ENCODE results near the gene BRD7.

GRCh38 chr16:50398336-50398735 is 29.5 kb upstream of the BRD7 start:
- TF ChIP-seq CTCF (conservative IDR thresholded peaks at IDR 0.05; ENCODE audit: low read depth, low read length) (no peak), POLR2A (IDR thresholded peaks at IDR 0.05; ENCODE audit: low read depth, low read length) (no peak), USF2 (IDR thresholded peaks at IDR 0.05; ENCODE audit: low read depth, low read length) (no peak), ELK1 (IDR thresholded peaks at IDR 0.05; ENCODE audit: borderline replicate concordance, low read depth, low read length) (no peak), RFX5 (IDR thresholded peaks at IDR 0.05; ENCODE audit: low read depth, low read length) (no peak), MAZ (IDR thresholded peaks at IDR 0.05; ENCODE audit: borderline replicate concordance, low read depth, low read length) (no peak), CHD1 (IDR thresholded peaks at IDR 0.05; ENCODE audit: low read depth, low read length) (no peak), MXI1 (IDR thresholded peaks at IDR 0.05; ENCODE audit: borderline replicate concordance, low read depth, low read length) (no peak), NFE2L2 (IDR thresholded peaks at IDR 0.05; ENCODE audit: low read depth, low read length) (no peak), BHLHE40 (IDR thresholded peaks at IDR 0.05; ENCODE audit: low read depth, low read length) (no peak), RAD21 (IDR thresholded peaks at IDR 0.05; ENCODE audit: low read length) (no peak), RCOR1 (IDR thresholded peaks at IDR 0.05; ENCODE audit: insufficient replicate concordance, low read length) (no peak), CEBPB (IDR thresholded peaks at IDR 0.05; ENCODE audit: low read depth, low read length) (no peak)

All from IMR-90 (cell line).